ENCODE data around the gene MT2A.

The MT2A gene

GRCh38 chr16:56633535-56633934 lies 25.2 kb downstream of the MT2A start:
- no peak for DNase-seq (ENCODE audit: low read depth)
- H3K4me3 ChIP-seq (ENCODE audit: low read depth, low read length): no peak overlapping the region

- no peak for DNase-seq (ENCODE audit: low read depth)
- H3K4me3 ChIP-seq (ENCODE audit: low read depth, low read length): peak overlapping the region; percentile 27
Observed at GRCh38 chr16:56634715-56635440, 26.5 kb downstream of the MT2A start.

DNA sequence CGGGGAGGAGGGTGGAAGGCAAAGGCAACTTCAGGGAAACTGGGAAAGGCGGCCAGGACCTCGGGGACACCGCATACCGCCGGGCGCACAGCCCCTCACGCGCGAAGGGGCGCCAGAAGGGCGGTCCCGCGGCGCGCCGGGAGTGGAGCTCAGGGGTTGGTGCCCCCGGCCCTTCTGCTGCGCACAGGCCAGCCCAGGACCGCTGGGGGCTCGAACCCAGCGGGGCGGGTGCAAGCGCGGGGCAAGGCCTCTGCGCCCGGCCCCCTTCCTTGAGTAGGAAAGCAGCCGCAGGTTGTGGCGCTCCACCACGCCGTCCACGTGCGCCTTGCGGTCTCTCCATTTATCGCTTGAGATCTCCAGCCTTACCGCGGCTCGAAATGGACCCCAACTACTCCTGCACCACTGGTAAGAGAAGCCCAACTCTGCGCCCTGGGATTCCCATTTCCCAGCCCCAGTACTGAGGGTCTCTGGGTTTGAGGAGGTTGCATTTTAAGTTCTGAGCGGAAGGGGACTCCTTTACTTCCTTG lies 27.1 kb downstream of the MT2A start:
- peak overlapping the region; percentile 27 for H3K4me3 ChIP-seq (ENCODE audit: low read depth, low read length)
- DNase-seq (ENCODE audit: low read depth): no peak

- no peak for DNase-seq (ENCODE audit: low read depth)
- H3K4me3 ChIP-seq (ENCODE audit: low read depth, low read length): no peak overlapping the region
Observed at GRCh38 chr16:56636616-56637413, 28.4 kb downstream of the MT2A start.

DNA sequence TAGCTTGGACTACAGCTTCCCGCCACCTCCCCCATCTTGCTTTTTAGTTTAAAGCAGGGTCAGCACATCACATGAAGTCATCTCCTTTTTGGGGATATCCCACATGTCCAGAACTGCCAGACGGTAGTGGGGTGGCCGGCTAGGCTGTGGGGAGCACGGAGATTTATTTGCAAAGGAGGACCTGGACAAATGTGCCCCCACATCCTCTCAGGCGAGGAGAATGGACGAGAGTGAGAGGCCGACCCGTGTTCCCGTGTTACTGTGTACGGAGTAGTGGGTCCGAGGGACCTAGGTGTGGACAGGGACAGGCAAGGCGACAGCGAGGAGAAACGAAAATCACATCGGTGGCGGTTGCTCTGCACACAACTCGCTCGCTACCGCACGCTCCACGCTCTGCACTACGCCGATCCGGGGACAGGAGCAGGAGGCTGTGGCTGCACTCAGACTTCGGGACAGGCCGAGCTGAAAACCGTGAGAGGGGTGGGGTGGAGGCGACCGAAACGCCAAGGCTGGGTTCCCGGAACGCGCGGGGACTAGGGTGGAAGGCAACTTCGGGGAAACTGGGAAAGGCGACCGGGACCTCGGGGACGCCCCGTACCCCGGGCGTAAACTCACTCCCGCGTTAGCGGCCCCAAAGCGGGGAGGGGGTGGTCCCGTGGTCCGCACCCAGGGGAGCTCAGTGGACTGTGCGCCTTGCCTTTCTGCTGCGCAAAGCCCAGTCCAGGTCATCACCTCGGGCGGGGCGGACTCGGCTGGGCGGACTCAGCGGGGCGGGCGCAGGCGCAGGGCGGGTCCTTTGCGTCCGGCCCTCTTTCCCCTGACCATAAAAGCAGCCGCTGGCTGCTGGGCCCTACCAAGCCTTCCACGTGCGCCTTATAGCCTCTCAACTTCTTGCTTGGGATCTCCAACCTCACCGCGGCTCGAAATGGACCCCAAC lies 29.7 kb downstream of the MT2A start, which contains the start of gene MT1A:
Gene MT1A (plus strand): TSS at position 853 of the 937 bp plus-strand sequence. CDS start 73 bp downstream, at position 926.
- DNase-seq (ENCODE audit: low read depth): no peak
- peak within 1 kb of the TSS; percentile 55 for H3K4me3 ChIP-seq (ENCODE audit: low read depth, low read length)

- H3K4me3 ChIP-seq (ENCODE audit: low read depth, low read length): no peak overlapping the region
- DNase-seq (ENCODE audit: low read depth): no peak
Observed at GRCh38 chr16:56639045-56639444, 30.7 kb downstream of the MT2A start.

- no peak overlapping the region for H3K4me3 ChIP-seq (ENCODE audit: low read depth, low read length)
- DNase-seq (ENCODE audit: low read depth): no peak
Observed at GRCh38 chr16:56640076-56640475, 31.7 kb downstream of the MT2A start.

DNA sequence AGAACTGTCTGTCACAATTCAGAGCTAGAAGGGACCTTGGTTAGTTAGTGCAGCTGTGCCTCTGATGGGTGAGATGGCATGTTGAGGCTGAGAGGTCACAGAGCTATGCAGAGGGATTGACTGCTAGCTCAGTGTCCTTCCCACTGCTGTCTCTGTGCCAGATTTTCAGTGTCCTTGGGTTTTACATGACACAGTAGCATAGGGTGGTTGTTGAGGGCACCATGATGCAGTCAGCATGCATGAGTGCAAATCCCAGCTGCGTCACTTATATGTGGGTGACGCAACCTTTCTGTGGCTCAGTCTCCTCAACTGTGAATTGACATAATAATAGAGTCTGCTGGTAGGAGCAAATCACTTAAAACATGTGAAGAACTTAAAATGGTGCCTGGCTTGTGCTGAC lies 32.8 kb downstream of the MT2A start:
- no peak overlapping the region for H3K4me3 ChIP-seq (ENCODE audit: low read depth, low read length)
- DNase-seq (ENCODE audit: low read depth): no peak

GRCh38 chr16:56643080-56643778 lies 34.8 kb downstream of the MT2A start:
- no peak for DNase-seq (ENCODE audit: low read depth)
- peak overlapping the region; percentile 22 for H3K4me3 ChIP-seq (ENCODE audit: low read depth, low read length)

DNA sequence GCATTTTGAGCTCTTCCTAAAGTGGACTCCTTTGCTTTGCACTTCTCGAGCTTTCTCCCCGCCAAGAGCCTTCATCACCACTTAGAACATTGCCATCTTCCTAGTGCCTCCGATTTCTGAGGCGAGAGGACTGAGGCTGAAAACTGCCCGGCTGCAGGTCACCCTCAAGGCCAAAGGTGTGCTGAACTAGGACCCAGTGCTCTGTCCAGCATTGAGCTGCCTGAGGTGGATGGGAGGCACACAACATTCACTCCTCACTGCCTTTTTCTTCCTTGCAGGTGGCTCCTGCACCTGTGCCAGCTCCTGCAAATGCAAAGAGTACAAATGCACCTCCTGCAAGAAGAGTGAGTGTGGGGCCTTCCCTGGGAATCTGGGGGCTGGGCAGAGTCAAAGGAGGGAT lies 35.4 kb downstream of the MT2A start:
- no peak overlapping the region for H3K4me3 ChIP-seq (ENCODE audit: low read depth, low read length)
- DNase-seq (ENCODE audit: low read depth): no peak

- H3K4me3 ChIP-seq (ENCODE audit: low read depth, low read length): no peak overlapping the region
- DNase-seq (ENCODE audit: low read depth): no peak
Observed at GRCh38 chr16:56645311-56645710, 36.9 kb downstream of the MT2A start.

GRCh38 chr16:56645838-56646237 lies 37.5 kb downstream of the MT2A start:
- no peak overlapping the region for H3K4me3 ChIP-seq (ENCODE audit: low read depth, low read length)
- DNase-seq (ENCODE audit: low read depth): no peak

- DNase-seq (ENCODE audit: low read depth): no peak
- no peak overlapping the region for H3K4me3 ChIP-seq (ENCODE audit: low read depth, low read length)
Observed at GRCh38 chr16:56647641-56648431, 39.5 kb downstream of the MT2A start.

- DNase-seq (ENCODE audit: low read depth): no peak
- no peak overlapping the region for H3K4me3 ChIP-seq (ENCODE audit: low read depth, low read length)
Observed at GRCh38 chr16:56649271-56649670, 40.9 kb downstream of the MT2A start.

DNA sequence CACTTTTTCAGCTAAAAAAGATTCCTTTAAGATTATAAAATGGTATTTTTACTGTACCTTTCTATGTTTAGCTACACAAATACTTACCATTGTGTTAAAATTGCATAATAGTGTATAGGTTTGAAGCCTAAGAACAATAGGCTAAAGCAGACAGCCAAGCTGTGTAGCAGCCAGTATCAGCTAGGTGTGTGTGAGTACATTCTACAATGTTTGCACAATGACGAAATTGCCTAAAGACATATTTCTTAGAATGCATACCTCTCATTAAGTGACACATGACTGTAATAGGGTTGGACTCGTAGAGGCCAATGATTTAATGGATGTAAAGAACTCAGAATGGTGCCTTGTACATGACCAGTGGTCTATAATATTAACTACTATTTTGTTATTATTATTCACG lies 41.4 kb downstream of the MT2A start:
- H3K4me3 ChIP-seq (ENCODE audit: low read depth, low read length): no peak overlapping the region
- no peak for DNase-seq (ENCODE audit: low read depth)

DNA sequence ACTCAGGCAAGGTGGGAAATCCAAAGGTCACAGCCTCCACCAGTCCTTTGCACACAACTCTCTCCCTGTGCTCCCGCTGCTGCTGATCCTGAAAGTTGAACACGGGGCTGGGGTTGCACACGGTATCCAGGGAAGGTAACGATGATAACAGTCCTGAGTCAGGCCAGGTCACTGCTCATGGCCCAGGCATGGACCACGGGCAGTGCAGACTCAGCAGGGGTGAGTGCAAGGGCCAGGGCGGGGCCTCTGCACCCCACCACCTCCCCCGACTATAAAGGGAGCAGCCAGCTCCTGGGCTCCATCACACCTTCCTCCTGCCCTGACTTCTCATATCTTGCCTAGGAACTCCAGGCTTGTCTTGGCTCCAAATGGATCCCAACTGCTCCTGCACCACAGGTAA lies 43.2 kb downstream of the MT2A start, which contains the start of gene MT1B:
Gene MT1B (plus strand): TSS at position 301 of the 400 bp plus-strand sequence. CDS start 68 bp downstream, at position 369.
- H3K4me3 ChIP-seq (ENCODE audit: low read depth, low read length): no peak within 1 kb of the TSS
- DNase-seq (ENCODE audit: low read depth): no peak

GRCh38 chr16:56652600-56652999 lies 44.2 kb downstream of the MT2A start:
- no peak for DNase-seq (ENCODE audit: low read depth)
- H3K4me3 ChIP-seq (ENCODE audit: low read depth, low read length): no peak overlapping the region

DNA sequence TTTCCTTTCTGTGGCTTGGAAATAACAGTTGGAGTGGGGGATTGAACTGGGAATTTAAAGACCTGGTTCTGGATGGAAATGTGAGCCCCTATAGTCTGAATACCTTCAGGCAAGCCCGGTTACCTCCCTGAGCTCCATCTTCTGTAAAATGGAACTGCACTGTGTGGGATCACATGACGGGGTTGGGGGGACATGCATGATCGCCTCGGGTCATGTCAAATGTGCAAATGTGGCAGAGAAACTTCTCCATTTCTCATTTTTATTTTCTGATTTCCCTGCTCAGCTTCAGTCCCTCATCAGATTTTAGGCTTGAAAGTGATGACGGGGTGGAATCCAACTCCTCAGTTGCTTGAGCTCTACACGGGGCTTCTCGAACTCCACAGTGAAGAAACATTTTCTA lies 44.8 kb downstream of the MT2A start:
- no peak overlapping the region for H3K4me3 ChIP-seq (ENCODE audit: low read depth, low read length)

More for the DNA sequence above, 44.8 kb downstream of the MT2A start:
- DNase-seq (ENCODE audit: low read depth): no peak
